HepG2 (cell line): ENCODE data around the gene ASCL3. TPM values are rescaled to one million over a fixed set of nuclear protein-coding genes. Genes with fewer than 3 reads are reported as not detected.

ENCODE experiments used
- AKAP8 ChIP-seq: sonication (generic); formaldehyde crosslinking; IDR thresholded peaks from 2 replicates; pipeline ENCODE4 v1.5.1; 2020; ENCODE audit warnings: mild to moderate bottlenecking, missing genetic modification reagents
- BHLHE40 ChIP-seq: IDR thresholded peaks from 2 replicates; pipeline ENCODE4 v1.6.1; 2011; ENCODE audit warnings: low read length, improper control_type of control experiment
- DMAP1 ChIP-seq: IDR thresholded peaks from 2 replicates; pipeline ENCODE4 v1.6.1; 2016
- GMEB1 ChIP-seq: sonication (generic); formaldehyde crosslinking; IDR thresholded peaks from 2 replicates; pipeline ENCODE4 v1.5.1; 2020; ENCODE audit warnings: missing genetic modification reagents, mild to moderate bottlenecking, borderline replicate concordance
- GMEB2 ChIP-seq: IDR thresholded peaks from 2 replicates; pipeline ENCODE4 v1.6.1; 2016; ENCODE audit warnings: missing biosample characterization, missing genetic modification reagents, low read depth
- HMG20B ChIP-seq: conservative IDR thresholded peaks from 2 replicates; pipeline ENCODE4 v1.6.1; 2016; ENCODE audit warnings: missing genetic modification reagents, missing compliant biosample characterization
- HNF1A ChIP-seq, 2 experiments: sonication (generic) in 1 of 2; formaldehyde crosslinking in 1 of 2; IDR thresholded peaks; 2 replicates each; pipeline versions ENCODE4 v1.4.0 to v1.6.1; 2016 to 2020; ENCODE audit warnings: borderline replicate concordance in 1 of 2, low read depth in 1 of 2, mild to moderate bottlenecking in 1 of 2, missing genetic modification reagents in 1 of 2
- HOXA3 ChIP-seq: sonication (generic); formaldehyde crosslinking; IDR thresholded peaks from 2 replicates; pipeline ENCODE4 v1.5.0; 2020; ENCODE audit warnings: missing genetic modification reagents
- MXD4 ChIP-seq: IDR thresholded peaks from 2 replicates; pipeline ENCODE4 v1.6.1; 2016; ENCODE audit warnings: mild to moderate bottlenecking, missing biosample characterization, missing genetic modification reagents
- MYNN ChIP-seq: sonication (generic); formaldehyde crosslinking; IDR thresholded peaks from 2 replicates; pipeline ENCODE4 v1.4.0; 2020; ENCODE audit warnings: mild to moderate bottlenecking, low read depth, missing genetic modification reagents
- PITX1 ChIP-seq: sonication (generic); formaldehyde crosslinking; IDR thresholded peaks from 2 replicates; pipeline ENCODE4 v1.5.1; 2020; ENCODE audit warnings: mild to moderate bottlenecking, missing genetic modification reagents
- SPEN ChIP-seq: sonication (generic); formaldehyde crosslinking; IDR thresholded peaks from 2 replicates; pipeline ENCODE4 v1.5.1; 2020; ENCODE audit warnings: low read depth, mild to moderate bottlenecking, missing genetic modification reagents
- TCF12 ChIP-seq, 2 experiments: fragments of 450-650 bp in 1 of 2; sonication (generic) in 1 of 2; formaldehyde crosslinking in 1 of 2; IDR thresholded peaks; 2 replicates each; pipeline versions ENCODE4 v1.6.1 to v1.8.0; 2017 to 2022; ENCODE audit warnings: antibody characterized with exemption in 1 of 2, mild to moderate bottlenecking in 1 of 2, missing genetic modification reagents in 1 of 2, moderate library complexity in 1 of 2
- TRAFD1 ChIP-seq: sonication (generic); formaldehyde crosslinking; IDR thresholded peaks from 2 replicates; pipeline ENCODE4 v1.5.1; 2020; ENCODE audit warnings: missing genetic modification reagents, mild to moderate bottlenecking, borderline replicate concordance
- ZBTB3 ChIP-seq: sonication (generic); formaldehyde crosslinking; IDR thresholded peaks from 2 replicates; pipeline ENCODE4 v1.4.0; 2020; ENCODE audit warnings: low read depth, mild to moderate bottlenecking, moderate library complexity, missing genetic modification reagents, borderline replicate concordance
- ZNF326 ChIP-seq: sonication (generic); formaldehyde crosslinking; IDR thresholded peaks from 2 replicates; pipeline ENCODE4 v1.4.0; 2020; ENCODE audit warnings: missing genetic modification reagents, borderline replicate concordance
- ZNF543 ChIP-seq: sonication (generic); formaldehyde crosslinking; IDR thresholded peaks from 2 replicates; pipeline ENCODE4 v1.4.0; 2020; ENCODE audit warnings: mild to moderate bottlenecking, missing genetic modification reagents
- ZNF567 ChIP-seq: sonication (generic); formaldehyde crosslinking; IDR thresholded peaks from 2 replicates; pipeline ENCODE4 v1.8.1; 2023; ENCODE audit warnings: mild to moderate bottlenecking, missing genetic modification reagents, borderline replicate concordance
- polyA plus RNA-seq, 8 experiments: library from polyadenylated mRNA; depleted of rRNA in 3 of 8; stranded (reverse) in 7 of 8; unstranded in 1 of 8; fragments of >200 nt; fragmentation: Illumina TruSeq in 4 of 8; extraction: Trizol in 4 of 8; gene quantifications; 2 replicates each; pipeline versions ENCODE4 v1.2.1 to v1.2.3, GENCODE V29; 2011 to 2016; ENCODE audit warnings: low read depth in 4 of 8, missing spikeins in 1 of 8, mixed read lengths in 1 of 8; ENCODE audit not compliant: insufficient read depth in 1 of 8
- total RNA-seq, 5 experiments: library from RNA; depleted of rRNA; stranded (reverse); fragments of >200 nt; fragmentation: Illumina TruSeq; extraction: Trizol; gene quantifications; 2 replicates each; pipeline ENCODE4 v1.2.3, GENCODE V29; 2016; ENCODE audit warnings: low read depth in 1 of 5

The ASCL3 gene
- total and polyA plus RNA-seq, 2 of the 13 experiments (the other 11 are each of a cell fraction or from before 2014, with no cell fraction given): not detected

- no peak for TF ChIP-seq TCF12 (IDR thresholded peaks at IDR 0.05)
- TF ChIP-seq TCF12 (CRISPR knock-in tag; IDR thresholded peaks at IDR 0.05): 0 out of 2 replicates have a peak, but pooled peaks have one; percentile 11
- TF ChIP-seq HOXA3: peak; percentile 82; the same call in 1 of the 2 replicates
- peak; percentile 93 for TF ChIP-seq DMAP1
- no peak for TF ChIP-seq HNF1A (IDR thresholded peaks at IDR 0.05; ENCODE audit: low read depth)
- TF ChIP-seq HNF1A (CRISPR knock-in tag; IDR thresholded peaks at IDR 0.05; ENCODE audit: borderline replicate concordance): no peak; the same call in 1 of the 2 replicates
- TF ChIP-seq HMG20B (CRISPR knock-in tag): no peak
- TF ChIP-seq BHLHE40: no peak
- TF ChIP-seq ZNF543 (CRISPR knock-in tag): no peak; the same call in 1 of the 2 replicates
- TF ChIP-seq GMEB1: peak; percentile 96
- no peak for TF ChIP-seq ZNF567
- no peak for TF ChIP-seq TRAFD1
- no peak for TF ChIP-seq ZBTB3 (CRISPR knock-in tag)
- peak; percentile 70; the same call in 1 of the 2 replicates for TF ChIP-seq MXD4 (CRISPR knock-in tag)
- peak; percentile 52; the same call in 1 of the 2 replicates for TF ChIP-seq AKAP8 (CRISPR knock-in tag)
- no peak for TF ChIP-seq MYNN
- TF ChIP-seq GMEB2: peak; percentile 75
- TF ChIP-seq ZNF326 (CRISPR knock-in tag): no peak
- TF ChIP-seq PITX1: no peak
- TF ChIP-seq SPEN (CRISPR knock-in tag): peak; percentile 86; the same call in 1 of the 2 replicates
Observed at GRCh38 chr11:8964324-8965320, 21.8 kb upstream of the ASCL3 start, which contains the start of gene TMEM9B (continued).
